Measurements from ENCODE around the gene KBTBD8.

KBTBD8 gene

DNA sequence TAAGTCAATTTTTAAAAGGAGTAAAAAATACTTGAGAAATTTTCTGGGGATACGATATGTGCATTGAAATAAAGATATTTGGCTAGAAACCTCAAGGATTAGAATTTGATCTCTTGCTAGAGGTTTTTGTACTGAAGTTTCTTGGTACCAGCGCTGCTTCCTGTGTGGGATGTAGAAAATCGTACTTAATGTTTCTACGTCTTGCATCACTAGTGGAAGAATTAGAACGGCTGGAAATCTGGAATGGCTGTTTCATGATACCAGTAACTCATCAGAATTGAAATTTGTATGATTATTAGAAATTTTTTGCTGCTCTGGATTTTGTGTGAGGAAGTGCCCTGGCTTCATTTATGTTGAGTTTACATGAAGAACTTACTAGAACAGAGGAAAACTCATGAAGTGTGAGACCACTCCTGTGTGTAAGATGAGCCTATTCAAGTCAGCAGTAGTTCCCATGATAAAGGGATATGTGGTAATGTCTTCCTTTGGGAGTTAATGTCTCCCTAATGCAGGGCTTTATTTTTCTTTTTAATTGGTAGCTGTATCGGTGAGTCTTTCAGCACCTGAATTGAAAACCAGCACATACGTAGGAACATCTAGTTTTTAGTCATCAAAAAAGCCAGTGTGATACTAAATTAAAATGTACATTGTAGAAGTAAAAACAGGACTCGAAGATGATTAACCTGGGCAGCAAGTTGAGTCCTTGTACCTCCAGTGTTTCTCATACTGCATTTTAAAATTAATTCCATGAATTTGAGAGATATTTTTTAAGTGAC, 3.2 kb downstream of the KBTBD8 start:
- no peak for TF ChIP-seq CTCF (IDR thresholded peaks at IDR 0.05)
- Histone ChIP-seq H3K4me2 (ENCODE audit: low read length) (no peak overlapping the region), H3K27ac (no peak overlapping the region)

GRCh38 chr3:67005974-67006373, 7.9 kb downstream of the KBTBD8 start:
- TF ChIP-seq CTCF (IDR thresholded peaks at IDR 0.05): no peak
- no peaks in the 10 kb centered on the region for H3K9me3 ChIP-seq (ENCODE audit: control insufficient read depth, low read length)
- no peak overlapping the region for H3K4me3 ChIP-seq (ENCODE audit: low read depth, low read length)
- H3K9ac ChIP-seq: no peak overlapping the region
- no peak overlapping the region for H3K27ac ChIP-seq
- no peak overlapping the region for H3K4me2 ChIP-seq (ENCODE audit: low read length)
- no peaks in the 10 kb centered on the region for H3K36me3 ChIP-seq (ENCODE audit: control insufficient read depth, insufficient read depth, low read length)
- no peak overlapping the region for H2AFZ ChIP-seq
- no peaks in the 10 kb centered on the region for H3K4me1 ChIP-seq
- no peaks in the 10 kb centered on the region for H3K27me3 ChIP-seq (ENCODE audit: control insufficient read depth, insufficient read depth, low read length)
- H3K79me2 ChIP-seq: peaks cover 2% of the 10 kb centered on the region

More for the DNA sequence above, 3.2 kb downstream of the KBTBD8 start:
- no peaks in the 10 kb centered on the region for H3K36me3 ChIP-seq (ENCODE audit: control insufficient read depth, insufficient read depth, low read length)
- H3K9me3 ChIP-seq (ENCODE audit: control insufficient read depth, low read length): no peaks in the 10 kb centered on the region
- peaks cover 2% of the 10 kb centered on the region for H3K79me2 ChIP-seq
- H3K9ac ChIP-seq: no peak overlapping the region
- H3K27me3 ChIP-seq (ENCODE audit: control insufficient read depth, insufficient read depth, low read length): no peaks in the 10 kb centered on the region
- H3K4me3 ChIP-seq (ENCODE audit: low read depth, low read length): no peak overlapping the region
- H2AFZ ChIP-seq: no peak overlapping the region
- peaks cover 4% of the 10 kb centered on the region for H3K4me1 ChIP-seq

- H3K4me2 ChIP-seq (ENCODE audit: low read length): no peak overlapping the region
- H3K27ac ChIP-seq: no peak overlapping the region
Observed at GRCh38 chr3:67006460-67006859, 8.4 kb downstream of the KBTBD8 start.

GRCh38 chr3:67008388-67008787, 10.3 kb downstream of the KBTBD8 start:
- Histone ChIP-seq H2AFZ (no peak overlapping the region), H3K36me3 (ENCODE audit: control insufficient read depth, insufficient read depth, low read length) (no peaks in the 10 kb centered on the region), H3K27me3 (ENCODE audit: control insufficient read depth, insufficient read depth, low read length) (no peaks in the 10 kb centered on the region), H3K9me3 (ENCODE audit: control insufficient read depth, low read length) (no peaks in the 10 kb centered on the region), H3K4me2 (ENCODE audit: low read length) (no peak overlapping the region), H3K4me1 (no peaks in the 10 kb centered on the region), H3K79me2 (peaks cover 2% of the 10 kb centered on the region), H3K9ac (no peak overlapping the region), H3K27ac (no peak overlapping the region), H3K4me3 (ENCODE audit: low read depth, low read length) (no peak overlapping the region)
- TF ChIP-seq CTCF (IDR thresholded peaks at IDR 0.05): no peak

More at GRCh38 chr3:67006460-67006859, 8.4 kb downstream of the KBTBD8 start:
- H3K4me3 ChIP-seq (ENCODE audit: low read depth, low read length): no peak overlapping the region
- no peak overlapping the region for H3K9ac ChIP-seq
- no peaks in the 10 kb centered on the region for H3K27me3 ChIP-seq (ENCODE audit: control insufficient read depth, insufficient read depth, low read length)
- H3K79me2 ChIP-seq: peaks cover 2% of the 10 kb centered on the region
- TF ChIP-seq CTCF (IDR thresholded peaks at IDR 0.05): no peak
- no peak overlapping the region for H2AFZ ChIP-seq
- H3K4me1 ChIP-seq: no peaks in the 10 kb centered on the region
- no peaks in the 10 kb centered on the region for H3K9me3 ChIP-seq (ENCODE audit: control insufficient read depth, low read length)
- no peaks in the 10 kb centered on the region for H3K36me3 ChIP-seq (ENCODE audit: control insufficient read depth, insufficient read depth, low read length)

- H3K36me3 ChIP-seq (ENCODE audit: control insufficient read depth, insufficient read depth, low read length): no peaks in the 10 kb centered on the region
- TF ChIP-seq CTCF (IDR thresholded peaks at IDR 0.05): no peak
- H3K4me2 ChIP-seq (ENCODE audit: low read length): no peak overlapping the region
- no peak overlapping the region for H3K4me3 ChIP-seq (ENCODE audit: low read depth, low read length)
- no peaks in the 10 kb centered on the region for H3K27me3 ChIP-seq (ENCODE audit: control insufficient read depth, insufficient read depth, low read length)
- H3K9ac ChIP-seq: no peak overlapping the region
- no peak overlapping the region for H3K27ac ChIP-seq
- H3K79me2 ChIP-seq: peaks cover 2% of the 10 kb centered on the region
- no peaks in the 10 kb centered on the region for H3K9me3 ChIP-seq (ENCODE audit: control insufficient read depth, low read length)
- H3K4me1 ChIP-seq: no peaks in the 10 kb centered on the region
- H2AFZ ChIP-seq: no peak overlapping the region
Observed at GRCh38 chr3:67009716-67010115, 11.6 kb downstream of the KBTBD8 start.

All from parathyroid adenoma (tissue), 2 donors.